Brain microvascular endothelial cell (primary cell): Measurements from ENCODE around the gene POLR2A.
"Not testable (repeated sequence)": the region's sequence is repeated elsewhere in the genome, so short reads cannot be mapped to it uniquely, and the experiment has no call there.

ENCODE experiments used
- DNase-seq: peaks from one replicate; pipeline ENCODE4 v3.0.0-alpha.2; 2020
- H3K27ac ChIP-seq: fragments of 250-450 bp; sonication (Bioruptor Pico); 2 replicates; pipeline ENCODE4 v1.5.1; 2020; ENCODE audit warnings: mild to moderate bottlenecking, moderate library complexity
- H3K27me3 ChIP-seq: fragments of 250-450 bp; sonication (Bioruptor Pico); replicated peaks from 2 replicates; pipeline ENCODE4 v1.5.1; 2020; ENCODE audit warnings: mild to moderate bottlenecking
- H3K36me3 ChIP-seq: fragments of 250-450 bp; sonication (Bioruptor Pico); replicated peaks from 2 replicates; pipeline ENCODE4 v1.5.1; 2020; ENCODE audit warnings: mild to moderate bottlenecking
- H3K4me3 ChIP-seq: 2 replicates; pipeline ENCODE4 v1.5.1; 2011; ENCODE audit warnings: low read depth, mild to moderate bottlenecking, control low read depth, low read length, moderate library complexity
- CTCF ChIP-seq: IDR thresholded peaks from 2 replicates; pipeline ENCODE4 v1.5.1; 2011; ENCODE audit warnings: low read depth, mild to moderate bottlenecking, moderate library complexity, low read length, control low read depth, inconsistent platforms; ENCODE audit errors: missing control alignments
- in situ Hi-C: cut with HindIII; loops from 2 replicates; pipeline ENCODE4 v1.10.0; 2017; ENCODE audit warnings: low sequenced_read_pairs, low pct_ligation_motif_present

POLR2A gene

DNA sequence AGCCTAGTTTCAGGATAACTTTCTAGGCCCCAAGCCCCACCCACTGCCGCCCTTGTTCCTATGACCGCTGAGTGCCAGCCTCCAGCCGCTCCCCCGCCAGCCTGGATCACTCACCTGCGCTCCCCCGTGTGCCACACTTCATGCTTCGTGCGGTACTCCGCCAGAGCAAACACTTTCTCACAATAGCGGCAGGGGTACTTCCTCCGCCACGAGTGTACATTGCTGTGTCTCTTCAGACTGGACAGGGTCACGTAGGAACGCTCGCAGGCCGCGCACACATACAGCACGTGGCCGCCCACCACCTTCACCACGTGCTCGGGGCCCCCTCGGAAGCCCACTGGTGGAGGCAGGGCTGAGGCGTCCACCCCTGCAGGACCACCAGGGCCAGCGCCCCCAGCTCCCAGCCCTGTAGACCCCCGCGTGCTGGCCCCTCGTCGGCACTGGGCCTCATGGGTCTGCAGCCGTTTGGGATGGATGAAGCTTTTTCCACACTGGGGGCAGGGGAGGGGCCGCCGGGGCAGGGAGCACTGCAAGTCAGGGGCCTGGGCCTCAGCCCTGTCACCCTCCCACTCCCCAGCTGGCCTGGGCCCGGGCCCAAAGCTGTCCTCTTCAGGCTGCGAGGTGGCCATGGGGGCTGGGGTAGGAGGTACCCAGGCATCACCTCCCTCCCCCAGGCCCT is 18.4 kb upstream of the POLR2A start:
- Histone ChIP-seq H3K4me3 (no peak overlapping the region), H3K27ac (no peak overlapping the region), H3K27me3 (no peaks in the 10 kb centered on the region), H3K36me3 (peaks cover 21% of the 10 kb centered on the region)
- no peak for DNase-seq
- in situ Hi-C loops: no loop called here
- TF ChIP-seq CTCF: no peak

DNA sequence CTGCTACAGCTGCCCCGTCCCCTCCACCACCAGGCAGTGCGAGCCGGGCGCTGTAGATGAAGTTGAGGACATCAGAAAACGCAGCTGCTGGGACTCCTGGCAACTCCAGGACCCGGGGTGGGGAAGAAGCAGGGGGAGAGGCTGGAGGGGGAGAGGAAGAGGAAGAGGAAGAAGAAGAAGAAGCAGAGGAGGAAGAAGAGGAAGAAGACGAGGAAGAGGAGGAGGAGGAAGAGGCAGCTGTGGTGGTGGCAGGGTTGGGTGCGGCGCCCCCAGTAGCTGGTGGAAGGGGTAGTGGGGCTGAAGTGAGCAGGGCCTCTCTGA is 17.9 kb upstream of the POLR2A start:
- in situ Hi-C loops: no loop called here
- Histone ChIP-seq H3K36me3 (peaks cover 21% of the 10 kb centered on the region), H3K27ac (no peak overlapping the region), H3K4me3 (no peak overlapping the region), H3K27me3 (no peaks in the 10 kb centered on the region)
- DNase-seq: no peak
- no peak for TF ChIP-seq CTCF

DNA sequence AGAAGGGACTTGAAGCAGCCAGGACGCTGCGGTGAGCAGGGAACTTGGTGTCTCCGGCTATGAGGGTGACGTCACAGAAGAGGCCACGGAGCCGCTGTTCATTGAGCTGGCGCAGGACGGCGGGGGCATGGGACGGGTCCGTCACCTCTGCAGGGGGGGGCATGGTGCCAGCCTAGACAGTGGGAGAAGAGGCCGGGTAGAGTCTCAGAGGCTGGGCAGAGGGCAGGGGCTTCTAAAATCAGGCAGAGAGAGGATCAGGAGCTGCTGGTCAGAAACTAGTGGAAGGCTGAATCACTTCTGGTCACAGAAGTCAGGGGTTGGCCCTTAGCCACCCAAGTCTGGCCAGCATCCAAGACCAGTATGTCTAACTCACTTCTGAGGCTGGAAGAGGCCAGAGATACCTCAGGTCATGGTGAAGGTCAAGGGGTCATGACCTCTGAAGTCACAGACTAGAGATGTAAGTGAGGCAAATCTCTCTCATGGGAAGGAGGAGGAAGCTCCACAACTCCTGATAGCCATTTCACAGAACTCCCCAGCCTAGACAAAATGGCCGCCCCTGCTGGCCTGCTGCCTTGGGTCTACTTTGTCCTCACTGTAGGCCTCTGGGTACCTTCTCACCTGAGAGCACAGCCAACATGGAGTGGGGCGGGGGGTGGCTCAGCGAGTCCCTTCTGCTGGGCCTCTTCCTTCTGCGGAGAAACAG is 17.4 kb upstream of the POLR2A start:
- Histone ChIP-seq H3K27me3 (no peaks in the 10 kb centered on the region), H3K27ac (no peak overlapping the region), H3K36me3 (peaks cover 21% of the 10 kb centered on the region), H3K4me3 (no peak overlapping the region)
- in situ Hi-C loops: no loop called here
- TF ChIP-seq CTCF: no peak
- no peak for DNase-seq

DNA sequence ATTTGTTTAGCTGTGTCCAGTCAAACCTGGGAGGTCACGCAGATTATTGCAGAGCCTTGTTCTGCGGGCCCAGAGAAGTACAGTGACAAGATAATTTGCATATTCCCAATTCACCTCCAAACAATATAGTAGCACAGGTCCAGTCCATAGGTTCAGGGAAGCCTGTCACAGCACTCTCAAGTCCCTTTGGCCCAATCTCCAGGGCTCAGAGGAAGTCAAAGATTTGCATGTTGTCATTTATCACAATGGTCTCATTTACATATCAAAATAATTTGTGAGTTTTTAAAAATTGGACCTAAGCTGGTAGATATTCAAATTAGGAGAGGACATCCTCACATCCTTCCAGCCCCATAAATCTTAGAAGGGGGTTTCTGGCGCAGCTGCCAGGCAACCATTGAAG is 16.7 kb upstream of the POLR2A start:
- no peak for DNase-seq
- Histone ChIP-seq H3K4me3 (no peak overlapping the region), H3K27ac (no peak overlapping the region), H3K27me3 (no peaks in the 10 kb centered on the region), H3K36me3 (peaks cover 19% of the 10 kb centered on the region)
- TF ChIP-seq CTCF: no peak
- in situ Hi-C loops: no loop called here

DNA sequence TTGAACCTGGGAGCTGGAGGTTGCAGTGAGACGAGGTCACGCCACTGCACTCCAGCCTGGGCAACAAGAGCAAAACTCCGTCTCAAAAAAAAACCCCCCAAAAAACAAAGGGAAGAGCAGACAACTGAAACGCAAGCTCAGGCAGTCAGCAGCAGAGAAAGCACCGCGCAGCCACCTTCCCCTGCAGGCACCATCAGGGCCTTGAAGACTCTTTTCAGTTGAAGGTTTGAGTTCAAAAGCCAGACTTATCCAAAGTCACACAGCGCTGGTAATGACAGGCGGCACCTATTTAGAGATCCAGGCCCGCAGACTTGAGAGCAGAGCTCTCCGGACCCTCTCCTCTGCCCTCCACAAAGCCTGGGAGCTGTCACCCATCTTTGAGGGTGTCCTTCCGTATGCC is 15.9 kb upstream of the POLR2A start:
- no peak for TF ChIP-seq CTCF
- peaks cover 12% of the 10 kb centered on the region for H3K36me3 ChIP-seq

DNA sequence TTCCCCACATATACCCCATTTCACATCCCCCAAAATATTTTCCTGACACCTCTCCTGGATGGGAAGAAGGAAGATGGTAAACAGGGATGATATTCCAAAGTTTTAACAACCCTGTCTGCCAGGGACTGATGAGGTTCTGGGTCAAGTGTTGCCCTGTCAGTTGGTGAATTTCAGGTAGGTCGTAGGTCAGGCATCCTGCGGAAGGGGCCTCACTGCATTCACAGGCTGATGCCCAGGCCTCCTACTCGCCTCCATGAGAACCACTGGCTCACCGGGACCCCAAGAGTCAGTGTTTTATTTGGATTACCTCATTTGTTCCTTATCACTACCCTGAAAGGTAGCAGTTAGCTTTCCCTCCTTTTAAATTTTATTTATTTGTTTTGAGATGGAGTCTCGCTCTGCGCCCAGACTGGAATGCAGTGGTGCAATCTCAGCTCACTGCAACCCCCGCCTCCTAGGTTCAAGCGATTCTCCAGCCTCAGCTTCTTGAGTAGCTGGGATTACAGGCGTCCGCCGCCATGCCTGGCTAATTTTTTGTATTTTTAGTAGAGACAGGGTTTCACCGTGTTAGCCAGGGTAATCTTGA is 15.3 kb upstream of the POLR2A start:
- Histone ChIP-seq H3K4me3 (no peak overlapping the region), H3K27ac (no peak overlapping the region), H3K27me3 (no peaks in the 10 kb centered on the region), H3K36me3 (peaks cover 8% of the 10 kb centered on the region)
- no peak for TF ChIP-seq CTCF
- DNase-seq: no peak
- in situ Hi-C loops: no loop called here

More for the DNA sequence above, 15.9 kb upstream of the POLR2A start:
- Histone ChIP-seq H3K27me3 (no peaks in the 10 kb centered on the region), H3K4me3 (no peak overlapping the region), H3K27ac (no peak overlapping the region)
- DNase-seq: no peak
- in situ Hi-C loops: no loop called here

DNA sequence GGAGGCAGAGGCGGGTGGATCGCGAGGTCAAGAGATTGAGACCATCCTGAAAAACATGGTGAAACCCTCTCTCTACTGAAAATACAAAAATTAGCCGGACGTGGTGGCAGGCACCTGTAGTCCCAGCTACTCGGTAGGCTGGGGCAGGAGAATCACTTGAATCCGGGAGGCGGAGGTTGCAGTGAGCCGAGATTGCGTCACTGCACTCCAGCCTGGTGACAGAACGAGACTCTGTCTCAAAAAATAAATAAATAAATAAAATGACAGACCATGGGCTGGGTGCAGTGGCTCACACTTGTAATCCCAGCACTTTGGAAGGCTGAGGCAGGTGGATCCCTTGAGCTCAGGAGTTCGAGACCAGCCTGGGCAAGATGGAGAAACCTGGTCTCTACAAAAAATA is 14.3 kb upstream of the POLR2A start:
- in situ Hi-C loops, H3K27ac ChIP-seq, H3K4me3 ChIP-seq, H3K27me3 ChIP-seq, H3K36me3 ChIP-seq, DNase-seq: not testable (repeated sequence)

DNA sequence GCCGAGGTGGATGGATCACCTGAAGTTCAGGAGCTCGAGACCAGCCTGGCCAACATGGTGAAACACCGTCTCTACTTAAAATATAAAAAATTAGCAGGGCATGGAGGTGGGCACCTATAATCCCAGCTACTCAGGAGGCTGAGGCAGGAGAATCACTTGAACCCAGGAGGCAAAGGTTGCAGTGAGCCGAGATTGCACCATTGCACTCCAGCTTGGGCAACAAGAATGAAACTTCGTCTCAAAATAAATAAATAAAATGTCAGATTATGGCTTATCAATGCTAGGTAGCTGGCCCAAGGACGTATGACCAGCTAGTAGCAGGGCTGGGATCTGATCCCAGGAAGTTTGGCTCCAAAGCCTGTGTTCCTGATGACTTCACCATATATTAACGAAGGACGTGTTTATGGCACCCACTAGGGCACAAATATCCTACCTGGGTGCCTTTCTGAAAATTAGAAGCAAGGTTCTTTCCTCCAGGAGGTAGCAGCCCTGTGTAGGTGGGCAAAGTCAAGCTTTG is 13.7 kb upstream of the POLR2A start:
- DNase-seq, H3K27ac ChIP-seq, H3K27me3 ChIP-seq, H3K4me3 ChIP-seq, H3K36me3 ChIP-seq, in situ Hi-C loops: not testable (repeated sequence)
